ENCODE results near the gene CRYGN.

- TF ChIP-seq POLR2AphosphoS5 (IDR thresholded peaks at IDR 0.05; ENCODE audit: low read depth) = no peak
- no peak for TF ChIP-seq CTCF (conservative IDR thresholded peaks at IDR 0.05; ENCODE audit: low read depth in 2 of 2)
- TF ChIP-seq REST (IDR thresholded peaks at IDR 0.05; ENCODE audit: unreplicated experiment) = no peak
- TF ChIP-seq JUNB (IDR thresholded peaks at IDR 0.05; ENCODE audit: unreplicated experiment) = no peak
- TF ChIP-seq EZH2phosphoT487 (IDR thresholded peaks at IDR 0.05; ENCODE audit: unreplicated experiment) = no peak
- TF ChIP-seq EZH2 (IDR thresholded peaks at IDR 0.05; ENCODE audit: low read depth, unreplicated experiment) = no peak
- TF ChIP-seq ZNF462 (CRISPR knock-in tag; IDR thresholded peaks at IDR 0.05) = no peak
- no peak for TF ChIP-seq ZNF114 (CRISPR knock-in tag; IDR thresholded peaks at IDR 0.05)
Measured at GRCh38 chr7:151383638-151384351, 56.1 kb downstream of the CRYGN start.

All from GM23338 (cell line).